HG02981 (cell line): Measurements from ENCODE around the gene PRDM2.
"Not testable (repeated sequence)": the region's sequence is repeated elsewhere in the genome, so short reads cannot be mapped to it uniquely, and the experiment has no call there.

Source experiments
- ATAC-seq: cut with Tn5 transposase; IDR thresholded peaks from one replicate; pipeline ENCODE4 v1.9.1; 2021; ENCODE audit warnings: mild to moderate bottlenecking, moderate library complexity; ENCODE audit not compliant: unreplicated experiment

PRDM2 gene

DNA sequence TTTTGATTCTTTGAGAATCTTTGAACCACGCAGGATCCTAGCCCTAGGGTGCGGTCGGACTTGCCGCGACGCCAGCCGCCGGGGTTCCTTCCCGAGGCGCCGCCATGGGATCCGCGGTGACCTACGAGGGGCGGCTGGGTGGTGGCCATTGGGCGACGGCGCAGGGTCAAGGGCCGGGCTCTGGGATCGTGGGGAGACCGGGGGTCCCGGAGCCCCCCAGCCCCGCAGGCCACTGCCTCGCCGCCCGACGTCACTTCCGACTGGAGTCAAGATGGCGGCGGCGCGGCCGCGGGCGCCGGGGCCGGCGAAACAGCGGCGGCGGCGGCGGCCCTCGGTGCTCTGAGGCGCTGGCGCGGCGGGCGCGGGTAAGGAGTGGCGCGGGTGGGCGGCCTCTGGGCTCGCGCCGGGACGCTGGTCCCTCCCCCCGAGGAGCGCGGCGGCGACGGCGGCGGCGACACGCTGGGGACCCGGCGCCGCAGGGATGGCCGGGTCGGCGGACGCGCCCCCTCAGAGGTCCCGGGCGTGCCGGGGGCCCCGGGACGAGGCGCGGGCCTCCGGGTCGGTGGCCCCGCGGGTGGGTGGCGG is at the start of gene PRDM2:
PRDM2 (plus strand) TSS at position 253 of the 585 bp plus-strand sequence. CDS start 15,418 bp downstream, outside the sequence.
- peak; percentile 35 for ATAC-seq

DNA sequence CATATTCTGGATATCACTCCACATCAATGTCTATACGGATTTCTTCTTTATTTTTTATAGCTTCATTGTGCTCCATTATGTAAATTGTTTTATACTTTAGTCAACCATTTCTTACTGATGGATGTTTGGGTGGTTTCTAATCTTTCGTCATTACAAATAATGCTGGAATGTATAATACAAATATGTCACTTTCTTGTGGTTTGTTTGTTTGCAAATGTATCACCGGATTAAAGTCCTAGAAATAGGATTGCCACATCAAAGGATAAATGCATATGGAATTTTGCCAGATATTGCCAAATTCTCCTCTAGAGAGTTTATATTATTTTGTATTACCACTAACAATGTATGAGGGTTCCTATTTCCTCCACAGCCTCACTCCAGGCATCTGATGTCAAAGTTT is 48.7 kb upstream of the PRDM2 start:
- no peak for ATAC-seq

GRCh38 chr1:13652238-13652637 is 47.8 kb upstream of the PRDM2 start:
- no peak for ATAC-seq

DNA sequence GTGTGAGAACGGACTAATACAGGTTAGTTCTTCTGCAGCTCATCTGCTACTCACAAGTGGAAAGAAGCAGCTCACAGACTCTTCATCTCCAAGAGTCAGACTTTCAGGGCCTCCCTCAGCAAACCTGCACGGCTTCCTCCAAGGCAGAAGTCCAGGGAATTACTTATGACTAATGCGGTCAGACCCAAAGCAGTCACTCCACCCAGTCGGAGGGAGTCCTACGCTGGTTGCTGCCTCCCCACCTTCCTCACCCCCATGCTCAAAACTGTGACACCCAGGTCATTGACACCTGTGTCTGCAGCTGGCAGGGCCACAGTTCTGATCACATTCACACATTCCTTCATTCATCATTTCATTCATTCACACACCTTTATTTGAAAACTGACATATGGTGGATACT is 38.4 kb upstream of the PRDM2 start:
- no peak for ATAC-seq

DNA sequence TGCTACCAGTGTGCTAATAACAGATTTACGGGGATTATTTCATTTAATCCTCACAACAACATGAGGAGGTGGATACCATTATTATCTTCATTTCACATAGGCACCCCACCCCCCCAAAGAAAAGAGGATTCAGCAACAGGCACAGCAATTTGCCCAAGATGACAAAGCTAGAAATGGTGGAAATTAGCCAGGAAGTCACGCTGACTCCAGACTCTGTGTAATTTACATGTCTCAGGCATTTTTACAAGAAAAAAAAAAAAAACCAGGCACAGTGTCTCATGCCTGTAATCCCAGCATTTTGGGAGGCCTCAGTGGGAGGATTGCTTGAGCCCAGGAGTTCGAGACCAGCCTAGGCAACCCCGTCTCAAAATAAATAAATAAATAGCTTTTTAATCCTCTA is 37.5 kb upstream of the PRDM2 start:
- no peak for ATAC-seq

- ATAC-seq: no peak
These were observed 36.0 kb upstream of the PRDM2 start for GRCh38 chr1:13663969-13664368.

DNA sequence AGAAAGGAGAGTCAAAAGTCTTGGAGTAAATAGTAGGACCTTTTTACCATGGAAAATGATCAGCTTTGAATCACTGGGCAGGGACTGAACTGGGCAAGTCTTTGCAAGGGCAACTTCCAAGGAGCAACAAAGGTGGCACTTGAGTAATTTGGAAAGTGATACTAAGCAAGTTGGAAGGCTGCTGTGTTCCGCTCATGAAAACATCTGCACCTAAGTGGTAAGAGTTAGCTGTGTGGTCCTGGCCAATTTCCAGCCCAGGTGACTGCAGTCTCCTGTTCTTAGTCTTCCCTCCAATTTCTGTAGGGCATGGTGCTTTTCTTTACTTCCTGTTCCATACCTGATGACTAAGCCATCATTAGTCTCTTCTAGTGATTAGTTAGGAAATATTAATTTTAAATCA is 35.5 kb upstream of the PRDM2 start:
- no peak for ATAC-seq

DNA sequence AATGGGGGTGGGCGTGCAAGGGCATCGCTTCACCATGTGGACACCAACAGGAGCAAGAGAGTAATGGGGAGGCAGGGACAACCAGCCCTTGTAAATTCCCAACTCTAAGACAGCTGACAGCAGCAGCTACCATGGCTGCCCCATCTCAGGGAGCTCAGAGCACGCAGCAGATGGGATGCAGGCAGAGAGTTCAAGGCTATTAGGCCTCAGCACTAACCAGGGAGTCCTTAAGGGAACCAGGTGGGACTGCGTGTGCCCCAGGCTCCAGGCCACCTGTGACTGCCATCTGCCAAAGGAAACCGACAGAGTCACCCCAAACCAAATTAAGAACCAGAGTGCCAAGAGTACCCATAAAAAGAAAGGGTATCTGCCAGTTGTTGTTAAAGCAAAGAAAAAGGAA is 33.7 kb upstream of the PRDM2 start:
- no peak for ATAC-seq

DNA sequence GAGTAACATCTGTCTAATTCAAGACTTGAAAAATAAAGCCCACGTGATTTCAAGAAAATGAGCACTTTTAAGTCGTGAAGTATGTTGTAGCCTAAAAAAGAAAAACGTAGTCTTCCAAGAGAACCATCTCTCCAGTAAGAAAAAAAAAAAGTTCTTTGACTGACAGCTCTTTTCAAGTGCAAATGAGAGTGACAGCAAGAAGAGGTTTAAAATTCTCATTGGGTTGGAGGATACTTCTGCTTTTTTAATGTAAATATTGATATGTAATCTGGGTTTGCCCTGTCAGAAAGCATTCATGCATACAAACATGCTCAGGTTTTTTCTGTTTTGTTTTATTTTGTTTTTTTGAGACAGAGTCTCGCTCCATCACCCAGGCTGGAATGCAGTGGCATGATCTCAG is 32.3 kb upstream of the PRDM2 start:
- ATAC-seq: peak; percentile 55

GRCh38 chr1:13674377-13674776 is 25.6 kb upstream of the PRDM2 start:
- no peak for ATAC-seq

DNA sequence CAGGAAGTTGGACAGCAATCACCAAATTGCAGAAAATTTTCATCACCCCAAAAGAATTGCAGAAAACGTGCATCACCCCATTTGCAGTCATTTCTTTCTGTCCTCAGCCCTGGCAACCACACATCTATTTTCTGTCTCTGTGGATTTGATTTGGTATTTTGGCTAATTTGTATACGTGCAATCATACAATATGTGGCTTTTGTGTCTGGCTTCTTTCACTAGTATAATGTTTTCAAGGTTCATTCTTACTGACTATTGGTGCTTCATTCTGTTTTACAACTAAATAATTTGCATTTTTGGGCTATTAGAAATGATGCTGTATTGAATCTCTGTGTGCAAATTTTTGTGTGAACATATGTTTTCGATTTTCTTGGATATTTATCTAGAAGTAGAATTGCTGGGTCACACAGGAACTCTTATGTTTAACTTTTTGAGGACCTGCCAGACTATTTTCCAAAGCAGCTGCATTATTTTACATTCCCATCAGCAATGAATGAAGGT is 24.8 kb upstream of the PRDM2 start:
- no peak for ATAC-seq

DNA sequence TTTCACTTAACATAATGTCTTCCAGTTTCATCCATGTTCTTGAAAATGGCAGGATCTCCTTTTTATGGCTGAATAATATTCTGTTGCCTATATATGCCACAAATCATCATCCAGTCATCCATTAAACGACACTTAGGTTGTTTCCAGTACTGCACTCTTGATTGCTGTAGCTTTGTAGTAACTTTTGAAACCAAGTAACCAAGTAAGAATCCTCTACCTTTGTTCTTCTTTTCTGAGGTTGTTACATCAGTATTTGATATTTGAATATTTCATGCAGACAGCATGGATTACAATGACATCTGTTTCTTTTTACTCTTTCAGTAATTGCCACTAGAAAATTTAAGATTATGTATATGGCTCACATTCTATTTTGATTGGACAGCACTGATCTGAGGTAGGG is 22.1 kb upstream of the PRDM2 start:
- ATAC-seq: no peak

GRCh38 chr1:13679651-13680050 is 20.3 kb upstream of the PRDM2 start:
- ATAC-seq: no peak

DNA sequence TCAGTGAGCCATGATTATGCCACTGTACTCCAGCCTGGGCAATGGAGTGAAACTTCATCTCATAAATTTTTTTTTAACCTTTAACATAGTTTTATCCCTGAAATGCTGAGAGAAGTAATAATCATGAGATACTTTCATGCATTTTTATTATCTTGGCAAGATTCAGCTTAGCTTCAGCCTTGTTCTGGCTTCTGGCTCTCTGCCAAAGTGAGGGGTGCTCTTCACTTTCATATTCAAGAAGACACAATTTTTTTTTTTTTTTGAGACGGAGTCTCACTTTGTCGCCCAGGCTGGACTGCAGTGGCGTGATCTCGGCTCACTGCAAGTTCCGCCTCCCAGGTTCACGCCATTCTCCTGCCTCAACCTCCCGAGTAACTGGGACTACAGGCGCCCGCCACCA is 19.4 kb upstream of the PRDM2 start:
- ATAC-seq: not testable (repeated sequence)

DNA sequence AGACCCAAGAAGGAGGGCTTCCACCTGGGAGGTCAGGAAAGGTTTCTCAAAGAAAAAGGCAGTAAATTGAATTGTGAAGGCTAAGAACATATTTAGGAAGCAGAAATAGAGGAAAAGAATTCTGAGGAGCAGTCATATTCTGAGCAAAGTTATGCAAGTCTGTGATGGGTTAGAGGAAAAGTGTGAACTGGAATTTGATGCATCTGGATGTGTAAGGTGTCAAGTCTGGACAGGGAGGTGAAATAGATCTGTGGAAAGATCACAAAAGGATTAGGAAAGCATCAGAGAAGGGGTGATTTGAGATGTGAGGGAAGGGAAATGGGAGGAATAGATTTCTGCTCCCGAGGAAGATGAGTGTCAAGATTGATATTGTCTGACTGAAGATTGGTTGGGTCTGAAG is 18.1 kb upstream of the PRDM2 start:
- ATAC-seq: no peak

DNA sequence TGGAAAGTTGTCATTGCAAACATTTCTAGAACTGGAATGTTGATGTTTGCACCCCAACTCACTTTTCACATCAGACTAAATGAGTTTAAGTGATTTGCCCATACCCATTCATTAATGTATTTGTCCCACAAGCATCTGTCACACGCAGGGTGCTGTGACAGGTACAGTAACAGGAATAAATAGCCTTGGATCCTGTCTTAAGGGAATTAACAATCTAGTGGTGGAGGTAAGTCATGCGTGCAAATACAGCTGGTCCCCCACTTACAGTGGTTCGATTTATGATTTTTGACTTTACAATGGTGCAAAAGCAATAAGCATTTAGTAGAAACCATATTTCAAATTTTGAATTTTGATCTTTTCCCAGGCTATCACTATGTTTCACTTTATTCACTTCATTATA is 17.5 kb upstream of the PRDM2 start:
- ATAC-seq: no peak

DNA sequence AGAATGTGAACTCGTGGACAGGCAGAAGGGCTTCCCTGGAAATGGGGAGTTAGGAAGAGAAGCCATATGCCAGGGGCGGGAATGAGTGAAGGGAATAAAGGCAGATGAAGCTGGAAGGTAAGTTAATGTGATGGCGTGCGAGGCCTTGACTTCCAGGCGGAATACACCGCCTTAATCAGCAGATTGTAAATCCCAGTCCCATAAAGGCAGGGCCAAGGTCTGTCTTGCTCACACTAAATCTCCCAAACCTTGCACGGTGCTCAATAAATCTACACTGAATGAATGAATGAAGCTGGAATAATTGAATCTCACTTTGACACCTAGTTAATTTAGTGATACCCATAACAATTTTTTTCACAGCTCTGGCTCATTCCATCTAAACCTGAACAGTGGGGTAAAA is 16.8 kb upstream of the PRDM2 start:
- no peak for ATAC-seq

GRCh38 chr1:13687151-13687715 is 12.8 kb upstream of the PRDM2 start:
- ATAC-seq: no peak

DNA sequence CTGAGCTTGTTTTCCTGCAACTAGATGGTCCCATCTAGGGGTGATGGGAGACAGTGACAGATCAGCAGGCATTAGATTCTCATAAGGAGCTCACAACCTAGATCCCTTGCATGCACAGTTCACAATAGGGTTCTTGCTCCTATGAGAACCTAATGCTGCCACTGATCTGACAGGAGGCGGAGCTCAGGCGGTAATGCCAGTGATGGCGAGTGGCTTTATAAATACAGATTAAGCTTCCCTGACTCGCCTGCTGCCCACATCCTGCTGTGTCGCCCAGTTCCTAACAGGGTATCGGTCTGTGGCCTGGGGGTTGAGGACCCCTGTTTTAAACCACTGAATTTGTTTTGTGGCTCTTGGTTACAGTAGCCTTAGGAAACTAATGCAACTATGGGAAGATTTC is 6.9 kb upstream of the PRDM2 start:
- not testable (repeated sequence) for ATAC-seq

DNA sequence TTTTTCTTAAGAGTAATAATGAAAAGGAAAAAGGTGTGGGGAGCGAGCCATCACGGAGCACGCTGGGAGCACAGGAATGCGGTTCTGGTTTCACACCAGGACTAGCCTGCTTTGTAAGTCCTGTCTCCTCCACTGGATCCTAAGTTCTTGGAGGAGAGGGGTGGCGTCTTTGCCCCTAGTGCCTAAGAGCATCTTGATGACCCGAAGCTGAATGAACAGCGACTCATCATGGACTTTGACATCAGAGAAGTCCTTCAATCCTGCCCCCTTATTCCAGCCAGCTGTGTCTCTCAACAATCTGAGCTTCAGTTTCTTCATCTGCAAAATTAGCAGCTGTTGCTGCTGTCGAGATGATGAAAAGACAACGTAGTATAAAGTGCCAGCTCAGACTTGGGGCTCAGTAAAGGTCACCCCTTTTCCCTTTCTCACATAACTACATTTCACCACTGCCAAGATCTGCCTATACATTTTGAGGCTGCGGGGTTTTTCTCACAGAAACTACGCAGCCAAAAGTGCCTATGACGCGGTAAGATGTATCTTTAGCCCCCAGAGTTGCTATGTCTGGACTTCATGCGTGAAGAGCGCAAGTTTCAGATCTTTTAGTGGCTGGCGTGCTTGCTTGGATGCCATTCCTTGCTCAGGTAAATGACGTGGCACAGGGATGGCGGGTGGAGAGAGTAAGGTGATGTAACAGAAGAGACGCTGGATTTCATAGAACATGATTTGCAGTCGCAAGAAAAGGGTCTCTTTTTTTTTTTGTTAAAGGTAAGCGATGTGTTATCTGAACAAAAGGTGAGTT is 4.9 kb upstream of the PRDM2 start:
- no peak for ATAC-seq

GRCh38 chr1:13697738-13698137 is 2.2 kb upstream of the PRDM2 start:
- ATAC-seq: no peak

GRCh38 chr1:13699510-13699909 is 478 bp upstream of the PRDM2 start:
- no peak for ATAC-seq
